Brain microvascular endothelial cell (primary cell): Measurements from ENCODE around the gene KRTAP12-1.
"Not testable (repeated sequence)": the region's sequence is repeated elsewhere in the genome, so short reads cannot be mapped to it uniquely, and the experiment has no call there.

Experiments used
- DNase-seq: peaks from one replicate; pipeline ENCODE4 v3.0.0-alpha.2; 2020
- H3K27ac ChIP-seq: fragments of 250-450 bp; sonication (Bioruptor Pico); 2 replicates; pipeline ENCODE4 v1.5.1; 2020; ENCODE audit warnings: mild to moderate bottlenecking, moderate library complexity
- H3K27me3 ChIP-seq: fragments of 250-450 bp; sonication (Bioruptor Pico); replicated peaks from 2 replicates; pipeline ENCODE4 v1.5.1; 2020; ENCODE audit warnings: mild to moderate bottlenecking
- H3K36me3 ChIP-seq: fragments of 250-450 bp; sonication (Bioruptor Pico); replicated peaks from 2 replicates; pipeline ENCODE4 v1.5.1; 2020; ENCODE audit warnings: mild to moderate bottlenecking
- H3K4me3 ChIP-seq: 2 replicates; pipeline ENCODE4 v1.5.1; 2011; ENCODE audit warnings: low read depth, mild to moderate bottlenecking, control low read depth, low read length, moderate library complexity
- CTCF ChIP-seq: IDR thresholded peaks from 2 replicates; pipeline ENCODE4 v1.5.1; 2011; ENCODE audit warnings: low read depth, mild to moderate bottlenecking, moderate library complexity, low read length, control low read depth, inconsistent platforms; ENCODE audit errors: missing control alignments
- in situ Hi-C: cut with HindIII; loops from 2 replicates; pipeline ENCODE4 v1.10.0; 2017; ENCODE audit warnings: low sequenced_read_pairs, low pct_ligation_motif_present

Gene KRTAP12-1

GRCh38 chr21:44686000-44686781, 4.2 kb upstream of the KRTAP12-1 start:
- Histone ChIP-seq H3K27me3 (peaks cover 17% of the 10 kb centered on the region), H3K36me3 (no peaks in the 10 kb centered on the region), H3K4me3 (no peak overlapping the region), H3K27ac (no peak overlapping the region)
- TF ChIP-seq CTCF = no peak
- DNase-seq = no peak
- in situ Hi-C loops = no loop called here

DNA sequence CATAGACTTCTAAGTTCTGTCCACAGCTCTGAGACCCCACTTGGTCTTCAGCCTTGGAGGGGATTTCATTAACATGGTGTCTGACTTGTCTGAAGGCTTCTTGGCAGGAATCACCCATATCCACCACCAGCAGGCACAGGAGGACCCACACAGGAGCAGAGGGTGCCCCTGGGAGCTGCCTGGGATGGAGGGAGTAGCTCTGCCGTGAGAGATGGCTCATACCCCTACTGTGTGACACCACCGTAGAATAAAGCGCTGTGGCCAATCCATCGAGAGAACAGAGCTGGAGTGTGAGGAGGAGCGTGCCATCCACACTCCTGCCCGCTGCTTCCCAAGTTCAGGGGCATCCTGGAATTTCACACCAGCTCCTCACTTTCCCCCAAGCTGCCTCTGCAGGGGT, 3.1 kb upstream of the KRTAP12-1 start:
- H3K4me3 ChIP-seq, in situ Hi-C loops, H3K27ac ChIP-seq, DNase-seq, H3K36me3 ChIP-seq: not testable (repeated sequence)
- peaks cover 15% of the 10 kb centered on the region for H3K27me3 ChIP-seq

- Histone ChIP-seq H3K4me3 (no peak overlapping the region), H3K36me3 (no peaks in the 10 kb centered on the region), H3K27ac (no peak overlapping the region), H3K27me3 (peaks cover 15% of the 10 kb centered on the region)
- in situ Hi-C loops = no loop called here
- no peak for TF ChIP-seq CTCF
- DNase-seq = no peak
Measured at GRCh38 chr21:44684483-44684882, 2.5 kb upstream of the KRTAP12-1 start.

GRCh38 chr21:44684077-44684476, 2.1 kb upstream of the KRTAP12-1 start:
- TF ChIP-seq CTCF = no peak
- Histone ChIP-seq H3K27ac (no peak overlapping the region), H3K27me3 (peaks cover 15% of the 10 kb centered on the region), H3K36me3 (no peaks in the 10 kb centered on the region), H3K4me3 (no peak overlapping the region)
- no peak for DNase-seq
- in situ Hi-C loops = no loop called here

GRCh38 chr21:44682580-44683151, 703 bp upstream of the KRTAP12-1 start:
- no peak overlapping the region for H3K4me3 ChIP-seq
- TF ChIP-seq CTCF = no peak
- no peak overlapping the region for H3K27ac ChIP-seq
- no peaks in the 10 kb centered on the region for H3K36me3 ChIP-seq
- in situ Hi-C loops = no loop called here
- H3K27me3 ChIP-seq = peaks cover 11% of the 10 kb centered on the region
- DNase-seq = no peak

GRCh38 chr21:44681152-44681551, 811 bp downstream of the KRTAP12-1 start:
- H3K27ac ChIP-seq = no peak overlapping the region
- no peak for TF ChIP-seq CTCF
- in situ Hi-C loops = no loop called here
- H3K27me3 ChIP-seq = no peaks in the 10 kb centered on the region
- H3K4me3 ChIP-seq = no peak overlapping the region
- no peaks in the 10 kb centered on the region for H3K36me3 ChIP-seq
- no peak for DNase-seq
